Pulmonary artery endothelial cell (primary cell): ENCODE data around the gene KCND1. TPM values are rescaled to one million over a fixed set of nuclear protein-coding genes. Genes with fewer than 3 reads are reported as not detected.

ENCODE experiments used
- DNase-seq: peaks from one replicate; pipeline ENCODE4 v3.0.0-alpha.2; 2011; ENCODE audit warnings: low read depth, low spot score
- total RNA-seq: library from RNA; depleted of rRNA; stranded (reverse); fragments of >200 nt; gene quantifications from 2 replicates; pipeline ENCODE4 v1.2.3, GENCODE V29; 2014

The KCND1 gene
- total RNA-seq, 1 donor from 2014 or later = 0.13 TPM

DNA sequence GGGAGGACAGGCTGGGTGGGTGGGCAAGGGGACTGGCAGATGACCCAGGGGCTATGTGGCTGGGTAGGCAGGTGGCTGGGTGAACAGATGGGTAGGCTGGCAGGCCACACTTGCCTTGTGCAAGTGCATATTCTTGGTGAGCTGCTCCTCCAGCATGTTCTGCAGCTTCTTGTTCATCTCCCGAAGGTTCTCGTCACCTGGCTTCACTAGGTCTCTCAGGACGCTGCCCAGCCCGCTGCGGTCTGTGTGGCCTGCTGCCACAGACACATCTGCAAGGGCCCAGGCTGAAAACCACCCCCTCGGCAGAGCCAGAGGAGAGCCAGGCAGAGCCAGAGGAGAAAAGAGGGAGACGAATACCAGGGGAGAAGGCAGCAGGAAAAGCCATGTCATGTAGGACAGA lies 3.4 kb upstream of the KCND1 start:
- no peak for DNase-seq

GRCh38 chrX:48974574-48974973 lies 2.9 kb upstream of the KCND1 start:
- DNase-seq = no peak

DNA sequence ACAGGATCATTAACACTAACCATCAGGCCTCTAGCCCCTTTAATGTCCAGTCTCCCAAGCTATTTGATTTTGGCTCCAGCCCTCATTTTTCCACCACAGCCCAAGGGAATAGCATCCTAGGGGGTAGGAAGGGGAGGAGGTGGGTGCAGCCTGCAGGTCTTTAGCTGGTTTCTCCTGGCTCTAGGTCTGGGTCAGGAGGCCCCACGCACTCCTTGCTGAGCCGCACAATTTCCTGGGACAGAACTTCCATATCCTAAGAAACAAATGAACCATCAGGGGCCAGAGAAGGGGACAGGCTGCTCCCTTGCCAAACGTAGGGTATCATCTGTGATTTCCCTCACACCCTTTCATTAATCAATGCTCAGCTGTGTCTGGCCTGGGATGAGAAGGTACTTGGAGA lies 2.4 kb upstream of the KCND1 start:
- no peak for DNase-seq

GRCh38 chrX:48972220-48973164 lies 848 bp upstream of the KCND1 start:
- DNase-seq = no peak

GRCh38 chrX:48969471-48969870 lies 2.2 kb downstream of the KCND1 start:
- no peak for DNase-seq

DNA sequence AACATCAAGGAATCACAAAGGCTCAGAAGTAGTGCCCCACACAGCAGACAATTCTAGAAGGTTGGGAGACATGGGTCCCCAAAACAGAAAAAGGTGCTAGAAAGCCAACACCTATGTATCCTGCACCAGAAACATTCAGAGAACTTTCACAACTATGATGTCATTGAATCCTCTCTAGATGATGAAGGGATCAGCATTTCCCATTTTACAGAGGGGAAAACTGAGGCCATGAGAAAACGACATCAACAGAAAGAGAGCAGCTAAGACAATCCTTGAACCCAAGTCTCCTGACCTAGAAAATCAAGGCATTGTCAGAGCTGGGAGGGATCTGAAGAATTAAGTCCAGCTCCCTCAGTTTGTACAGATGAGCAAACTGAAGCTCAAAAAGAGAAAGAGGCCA lies 3.3 kb downstream of the KCND1 start:
- DNase-seq = no peak

- DNase-seq = no peak
Measured at GRCh38 chrX:48966796-48967579, 4.7 kb downstream of the KCND1 start.

GRCh38 chrX:48965959-48966358 lies 5.7 kb downstream of the KCND1 start:
- DNase-seq = no peak

GRCh38 chrX:48961585-48962091 lies 10.0 kb downstream of the KCND1 start:
- DNase-seq = no peak

- no peak for DNase-seq
Measured at GRCh38 chrX:48960291-48960690, 11.4 kb downstream of the KCND1 start.

DNA sequence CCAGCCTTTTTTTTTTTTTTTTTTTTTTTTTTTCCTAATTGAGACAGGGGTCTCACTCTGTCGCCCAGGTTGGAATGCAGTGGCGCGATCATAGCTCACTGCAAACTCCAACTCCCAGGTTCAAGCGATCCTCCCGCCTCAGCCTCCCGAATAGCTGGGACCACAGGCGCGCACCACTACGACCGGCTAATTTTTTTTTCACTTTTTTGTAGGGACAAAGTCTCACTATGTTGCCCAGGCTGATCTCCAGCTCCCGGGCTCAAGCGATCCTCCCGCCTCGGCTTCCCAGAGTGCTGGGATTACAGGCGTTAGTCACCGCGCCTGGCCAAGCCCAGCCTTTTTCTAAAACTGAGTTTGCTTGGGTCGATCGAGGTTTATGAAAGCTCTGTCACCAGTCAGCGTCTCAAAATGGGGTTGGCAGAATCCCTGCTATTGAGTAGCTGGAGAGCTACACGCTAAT lies 13.0 kb downstream of the KCND1 start:
- DNase-seq = no peak

- DNase-seq = peak; percentile 92
Measured at GRCh38 chrX:48957827-48958634, 13.6 kb downstream of the KCND1 start.

GRCh38 chrX:48957477-48957826 lies 14.2 kb downstream of the KCND1 start, which contains the start of gene OTUD5:
OTUD5 (minus strand) TSS chrX:48957607; CDS start chrX:48957570, 37 bp downstream.
- DNase-seq = no peak

- no peak for DNase-seq
Measured at GRCh38 chrX:48956728-48957414, 14.8 kb downstream of the KCND1 start.

GRCh38 chrX:48948589-48948988 lies 23.1 kb downstream of the KCND1 start:
- DNase-seq = no peak

DNA sequence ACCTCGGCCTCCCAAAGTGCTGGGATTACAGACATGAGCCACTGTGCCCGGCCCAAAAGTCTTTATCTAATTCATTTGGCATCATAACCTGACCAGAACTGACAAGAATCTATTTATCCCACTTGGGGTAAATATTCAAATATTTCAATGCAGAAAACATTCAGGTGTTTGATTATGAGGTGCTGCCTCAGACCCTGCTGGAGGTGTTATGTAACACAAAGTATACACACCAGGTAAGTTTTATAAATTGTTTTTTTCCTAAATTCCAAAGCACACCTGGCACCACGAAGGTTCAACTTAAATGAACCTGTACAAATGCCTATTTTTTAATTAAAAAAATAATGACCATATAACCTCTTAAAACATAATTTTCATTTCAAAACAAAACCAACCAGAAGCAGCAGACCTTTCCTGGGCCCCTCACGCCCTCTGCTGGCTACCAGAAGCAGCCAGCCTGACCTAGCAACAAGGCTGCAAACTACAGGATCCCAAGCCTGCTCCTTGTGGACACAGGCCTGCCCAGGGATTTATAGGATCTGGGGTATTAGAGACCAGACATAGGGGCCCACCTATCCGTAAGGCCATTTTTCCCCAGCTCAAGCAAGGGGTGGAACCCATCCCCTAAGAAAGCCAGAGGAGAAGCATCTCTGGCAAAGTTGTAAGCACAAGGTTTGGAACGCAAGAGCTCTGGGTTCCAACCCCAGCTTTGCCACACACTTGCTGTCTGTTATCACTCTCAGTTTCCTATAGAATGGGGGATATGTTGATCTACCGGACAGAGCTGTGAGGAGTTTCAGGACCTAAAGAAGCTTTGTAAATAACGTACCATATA lies 25.9 kb downstream of the KCND1 start:
- no peak for DNase-seq

GRCh38 chrX:48942895-48943294 lies 28.7 kb downstream of the KCND1 start:
- DNase-seq = no peak

DNA sequence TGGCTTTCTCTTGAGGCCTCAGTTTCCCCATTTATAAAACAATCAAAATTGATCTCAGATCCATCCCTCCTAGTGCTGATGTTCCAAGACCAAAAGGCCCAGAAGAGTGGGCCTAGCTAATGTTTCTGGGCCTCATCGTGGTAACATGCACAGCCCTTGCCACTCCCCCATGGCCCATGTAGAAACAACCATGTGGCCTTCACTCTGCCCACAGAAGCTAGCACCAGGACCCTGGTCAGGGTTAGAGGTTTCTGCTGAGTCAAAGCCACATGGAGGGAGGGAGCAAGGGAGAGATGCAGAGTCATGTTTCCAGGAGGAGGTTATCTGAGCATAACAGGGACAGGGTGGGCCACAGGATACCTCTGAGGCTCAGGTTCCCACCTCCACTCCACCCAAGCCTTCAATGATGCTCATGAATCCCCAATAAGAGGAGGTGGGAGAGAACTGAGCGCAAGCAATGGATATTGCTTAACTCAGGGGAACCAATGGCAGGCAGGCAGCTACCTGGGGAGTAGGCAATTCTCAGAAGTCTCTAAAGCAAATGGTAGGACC lies 31.2 kb downstream of the KCND1 start:
- DNase-seq = no peak

GRCh38 chrX:48939524-48940228 lies 32.0 kb downstream of the KCND1 start:
- no peak for DNase-seq
